Body of pancreas (tissue), 4 donors: ENCODE data around the gene CSAG1. TPM values are rescaled to one million over a fixed set of nuclear protein-coding genes. Genes with fewer than 3 reads are reported as not detected.
"Not testable (repeated sequence)": the region's sequence is repeated elsewhere in the genome, so short reads cannot be mapped to it uniquely, and the experiment has no call there.

ENCODE experiments used
- ATAC-seq: fragments of 150-250 bp; one replicate; pipeline ENCODE4 v1.9.1; 2016
- DNase-seq, 4 donors: peaks; one replicate each; pipeline ENCODE4 v3.0.0-alpha.2; 2019
- H3K27ac ChIP-seq, 4 donors: fragments of 200-600 bp; sonication (generic); 1 replicate in 3 of 4; 2 replicates in 1 of 4; pipeline versions ENCODE4 v1.5.1 to v1.6.1; 2016 to 2019; ENCODE audit warnings: mild to moderate bottlenecking in 1 of 4, mixed read lengths in 1 of 4, moderate library complexity in 1 of 4
- H3K27me3 ChIP-seq, 2 donors: fragments of 200-600 bp; sonication (generic); one replicate each; pipeline ENCODE4 v1.6.0; 2016; ENCODE audit warnings: mild to moderate bottlenecking in 1 of 2
- H3K36me3 ChIP-seq, 2 donors: fragments of 200-600 bp; sonication (generic); replicated peaks in 1 of 2; 2 replicates each; pipeline ENCODE4 v1.5.1; 2016; ENCODE audit warnings: low read depth in 2 of 2; ENCODE audit not compliant: insufficient read depth in 1 of 2
- H3K4me1 ChIP-seq: fragments of 200-600 bp; sonication (generic); one replicate; pipeline ENCODE4 v1.6.0; 2016
- H3K4me3 ChIP-seq, 2 donors: fragments of 200-600 bp; sonication (generic); 1 replicate in 1 of 2; 2 replicates in 1 of 2; pipeline ENCODE4 v1.5.1; 2016 to 2019
- H3K9me3 ChIP-seq, 3 donors: fragments of 200-600 bp; sonication (generic); 1 replicate in 2 of 3; 2 replicates in 1 of 3; pipeline ENCODE4 v1.5.1; 2016
- CTCF ChIP-seq, 7 experiments: fragments of 450-650 bp in 4 of 7; fragments of 200-600 bp in 3 of 7; sonication (generic) in 3 of 7; IDR thresholded peaks; one replicate each; pipeline ENCODE4 v1.5.1; 2016 to 2019; ENCODE audit warnings: antibody characterized with exemption in 7 of 7
- POLR2A ChIP-seq, 3 donors: fragments of 450-650 bp; IDR thresholded peaks; one replicate each; pipeline ENCODE4 v1.6.1; 2016; ENCODE audit warnings: antibody characterized with exemption in 3 of 3, mild to moderate bottlenecking in 2 of 3
- WGBS, 2 donors: methylation state at CpG; one replicate each; pipeline ENCODE4 v1.1.5; 2017; 5-methylcytosine and 5-hydroxymethylcytosine counted together
- intact Hi-C: fragments of 100-400 bp; cut with DNase I; formaldehyde crosslinking; loops from one replicate; pipeline ENCODE4 v1.15.1; 2023
- total RNA-seq, 2 donors: library from RNA; depleted of rRNA; stranded (reverse); fragments of >200 nt; gene quantifications; one replicate each; pipeline ENCODE4 v1.1.0, GENCODE V29; 2016

The CSAG1 gene
- total RNA-seq, 2 donors from 2014 or later, result not detected

GRCh38 chrX:152725409-152725808 lies 8.1 kb downstream of the CSAG1 start:
- 55 to 60% methylated on average over 1 to 6 of the region's 7 CpGs for WGBS, 2 donors
- intact Hi-C loops, result no loop called here
- Histone ChIP-seq H3K4me1 (no peaks in the 10 kb centered on the region), H3K27ac (no peak overlapping the region), H3K36me3 (no peaks in the 10 kb centered on the region), H3K4me3 (no peak overlapping the region), H3K27me3 (no peaks in the 10 kb centered on the region), H3K9me3 (no peaks in the 10 kb centered on the region)
- TF ChIP-seq POLR2A (IDR thresholded peaks at IDR 0.05), result no peak
- no peak for TF ChIP-seq CTCF (IDR thresholded peaks at IDR 0.05)
- DNase-seq (no peak), ATAC-seq (no peak)

- H3K27ac ChIP-seq, ATAC-seq, H3K4me1 ChIP-seq, H3K27me3 ChIP-seq, intact Hi-C loops, H3K9me3 ChIP-seq, H3K36me3 ChIP-seq, H3K4me3 ChIP-seq, DNase-seq: not testable (repeated sequence)
- WGBS, 2 donors, result no CpG with 5 or more reads among the region's 35 CpGs
These were observed 19.4 kb downstream of the CSAG1 start, which contains the start of gene MAGEA2B for GRCh38 chrX:152713815-152714787. TSS of gene MAGEA2B (plus strand) at chrX:152714628. CDS start at chrX:152717107, 2,479 bp downstream.

- no CpG with 5 or more reads among the region's 5 CpGs for WGBS, 2 donors
- H3K4me1 ChIP-seq, H3K4me3 ChIP-seq, DNase-seq, intact Hi-C loops, H3K9me3 ChIP-seq, H3K27me3 ChIP-seq, H3K27ac ChIP-seq, H3K36me3 ChIP-seq, ATAC-seq: not testable (repeated sequence)
These were observed 20.3 kb downstream of the CSAG1 start for GRCh38 chrX:152713195-152713594.

GRCh38 chrX:152709173-152709572 lies 24.3 kb downstream of the CSAG1 start, which contains the start of gene CSAG2:
TSS of gene CSAG2 (minus strand) at chrX:152709273. CDS start at chrX:152709112, 161 bp downstream.
- H3K36me3 ChIP-seq, H3K27ac ChIP-seq, DNase-seq, H3K4me3 ChIP-seq, intact Hi-C loops, H3K27me3 ChIP-seq, H3K4me1 ChIP-seq, H3K9me3 ChIP-seq, ATAC-seq: not testable (repeated sequence)
- WGBS, 2 donors, result no CpG with 5 or more reads among the region's 2 CpGs

GRCh38 chrX:152706500-152706899 lies 27.0 kb downstream of the CSAG1 start:
- DNase-seq, H3K27me3 ChIP-seq, H3K27ac ChIP-seq, intact Hi-C loops, H3K36me3 ChIP-seq, H3K4me1 ChIP-seq, ATAC-seq, H3K9me3 ChIP-seq, H3K4me3 ChIP-seq: not testable (repeated sequence)
- 15% methylated on average over 2 of the region's 7 CpGs; no CpG with 5 or more reads in 1 of the 2 donors for WGBS, 2 donors

GRCh38 chrX:152700390-152700789 lies 33.1 kb downstream of the CSAG1 start:
- 80% methylated on average over 2 of the region's 5 CpGs; no CpG with 5 or more reads in 1 of the 2 donors for WGBS, 2 donors
- H3K4me1 ChIP-seq, H3K4me3 ChIP-seq, H3K27me3 ChIP-seq, H3K27ac ChIP-seq, intact Hi-C loops, ATAC-seq, H3K36me3 ChIP-seq, H3K9me3 ChIP-seq: not testable (repeated sequence)
- peak in 1 of 4 donors; percentile 4 for DNase-seq

- WGBS, 2 donors, result no CpG with 5 or more reads among the region's 34 CpGs
- ATAC-seq, intact Hi-C loops: not testable (repeated sequence)
These were observed 35.3 kb downstream of the CSAG1 start, which contains the start of gene MAGEA3 for GRCh38 chrX:152697952-152698931. TSS of gene MAGEA3 (plus strand) at chrX:152698794. CDS start at chrX:152700833, 2,039 bp downstream.

GRCh38 chrX:152681012-152681411 lies 52.5 kb downstream of the CSAG1 start:
- ATAC-seq, H3K27me3 ChIP-seq, DNase-seq, H3K9me3 ChIP-seq, H3K36me3 ChIP-seq, intact Hi-C loops, H3K4me3 ChIP-seq, H3K4me1 ChIP-seq, H3K27ac ChIP-seq: not testable (repeated sequence)
- no CpG with 5 or more reads among the region's 3 CpGs for WGBS, 2 donors

More at GRCh38 chrX:152697952-152698931, 35.3 kb downstream of the CSAG1 start, which contains the start of gene MAGEA3:
- not testable (repeated sequence) for H3K4me1 ChIP-seq, H3K27ac ChIP-seq, H3K36me3 ChIP-seq, H3K27me3 ChIP-seq, H3K4me3 ChIP-seq, DNase-seq, H3K9me3 ChIP-seq
